Epithelial cell of proximal tubule (primary cell): ENCODE measurements around the gene ATP1B2. TPM values are rescaled to one million over a fixed set of nuclear protein-coding genes. Genes with fewer than 3 reads are reported as not detected.

Experiments used
- DNase-seq: peaks from one replicate; pipeline ENCODE4 v3.0.0-alpha.2; 2011; ENCODE audit warnings: low read depth
- H3K4me3 ChIP-seq: 2 replicates; pipeline ENCODE4 v1.5.1; 2011; ENCODE audit warnings: low read depth, mild to moderate bottlenecking, low read length
- total RNA-seq: library from RNA; depleted of rRNA; stranded (reverse); fragments of >200 nt; gene quantifications from 2 replicates; pipeline ENCODE4 v1.2.3, GENCODE V29; 2015
- TF ChIP-seq, protein P1 (sequence below): conservative IDR thresholded peaks from 2 replicates; pipeline ENCODE4 v1.5.1; 2012; ENCODE audit warnings: low read depth, mild to moderate bottlenecking, low read length

The ATP1B2 gene
- total RNA-seq, 1 donor from 2014 or later, result not detected

DNA sequence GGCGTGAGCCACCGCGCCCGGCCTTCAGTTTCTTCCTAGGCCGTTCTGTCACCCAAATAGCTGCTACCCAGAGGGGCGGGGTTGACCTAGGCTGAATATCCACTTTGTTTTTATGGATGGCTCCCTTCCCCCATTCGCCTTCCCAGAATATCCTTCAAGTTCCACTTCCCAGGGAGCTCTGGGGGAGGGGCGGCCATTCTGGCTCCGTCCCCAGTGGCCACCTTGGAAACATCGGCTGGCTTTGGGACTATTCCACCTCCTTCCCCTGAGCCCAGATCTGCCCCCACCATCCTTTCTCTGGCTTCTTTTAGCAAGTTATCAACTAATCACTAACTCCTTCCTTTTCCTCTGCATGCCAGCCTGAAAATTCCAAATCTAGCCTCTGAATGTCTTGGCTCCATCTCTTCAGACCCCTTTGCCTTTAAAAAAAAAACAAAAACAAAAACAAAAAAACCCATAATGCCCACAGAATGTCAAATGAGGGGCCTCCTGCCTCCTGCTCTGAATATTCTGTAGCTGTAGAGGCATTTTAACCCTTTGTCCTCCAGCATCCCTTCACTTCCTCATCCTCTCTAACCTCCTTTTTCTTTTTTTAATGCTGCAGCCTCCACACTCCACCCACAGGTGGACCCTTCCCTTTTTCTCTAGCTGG, 6.4 kb downstream of the ATP1B2 start:
- TF ChIP-seq, protein P1, sequence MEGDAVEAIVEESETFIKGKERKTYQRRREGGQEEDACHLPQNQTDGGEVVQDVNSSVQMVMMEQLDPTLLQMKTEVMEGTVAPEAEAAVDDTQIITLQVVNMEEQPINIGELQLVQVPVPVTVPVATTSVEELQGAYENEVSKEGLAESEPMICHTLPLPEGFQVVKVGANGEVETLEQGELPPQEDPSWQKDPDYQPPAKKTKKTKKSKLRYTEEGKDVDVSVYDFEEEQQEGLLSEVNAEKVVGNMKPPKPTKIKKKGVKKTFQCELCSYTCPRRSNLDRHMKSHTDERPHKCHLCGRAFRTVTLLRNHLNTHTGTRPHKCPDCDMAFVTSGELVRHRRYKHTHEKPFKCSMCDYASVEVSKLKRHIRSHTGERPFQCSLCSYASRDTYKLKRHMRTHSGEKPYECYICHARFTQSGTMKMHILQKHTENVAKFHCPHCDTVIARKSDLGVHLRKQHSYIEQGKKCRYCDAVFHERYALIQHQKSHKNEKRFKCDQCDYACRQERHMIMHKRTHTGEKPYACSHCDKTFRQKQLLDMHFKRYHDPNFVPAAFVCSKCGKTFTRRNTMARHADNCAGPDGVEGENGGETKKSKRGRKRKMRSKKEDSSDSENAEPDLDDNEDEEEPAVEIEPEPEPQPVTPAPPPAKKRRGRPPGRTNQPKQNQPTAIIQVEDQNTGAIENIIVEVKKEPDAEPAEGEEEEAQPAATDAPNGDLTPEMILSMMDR, result no peak
- no peak for DNase-seq

DNA sequence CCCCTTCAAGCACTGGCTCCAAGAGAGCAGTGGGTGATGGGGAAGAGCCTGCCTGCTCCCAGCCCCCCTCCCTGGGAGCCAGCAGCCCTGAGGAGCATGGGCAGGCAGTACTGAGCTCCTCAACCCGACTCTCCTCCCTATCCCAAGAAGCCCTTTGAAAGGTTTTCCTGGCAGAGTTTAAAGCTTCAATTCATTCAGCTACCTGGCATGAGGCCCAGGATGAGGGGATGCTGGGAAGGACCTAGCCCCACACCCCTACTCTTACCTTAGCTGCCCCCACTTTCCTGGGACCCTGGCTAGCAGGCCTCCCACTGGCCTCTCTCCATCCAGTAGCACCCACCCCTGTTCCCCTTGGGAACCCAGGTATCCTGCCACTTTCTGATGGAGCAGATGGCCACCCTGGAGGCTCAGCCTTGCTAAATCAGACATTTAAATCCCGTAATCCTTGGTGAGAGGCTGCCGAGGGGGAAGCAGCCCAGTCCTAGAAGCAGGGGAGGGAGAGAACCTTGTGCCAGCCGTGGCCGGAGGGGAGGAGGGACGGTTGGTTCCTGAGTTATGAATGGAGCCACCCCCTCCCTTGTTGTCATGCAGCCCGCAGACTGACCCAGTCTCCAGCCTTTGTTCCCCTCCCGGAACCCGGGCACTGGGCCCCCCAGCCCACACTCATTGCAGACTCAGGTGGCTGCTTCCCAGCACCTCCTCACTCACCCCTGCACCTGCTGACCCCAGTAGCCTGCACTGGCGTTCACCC, 17.1 kb downstream of the ATP1B2 start:
- no peak overlapping the region for H3K4me3 ChIP-seq
- no peak for DNase-seq
- TF ChIP-seq, protein P1, result no peak

More for the DNA sequence above, 6.4 kb downstream of the ATP1B2 start:
- H3K4me3 ChIP-seq, result no peak overlapping the region

DNA sequence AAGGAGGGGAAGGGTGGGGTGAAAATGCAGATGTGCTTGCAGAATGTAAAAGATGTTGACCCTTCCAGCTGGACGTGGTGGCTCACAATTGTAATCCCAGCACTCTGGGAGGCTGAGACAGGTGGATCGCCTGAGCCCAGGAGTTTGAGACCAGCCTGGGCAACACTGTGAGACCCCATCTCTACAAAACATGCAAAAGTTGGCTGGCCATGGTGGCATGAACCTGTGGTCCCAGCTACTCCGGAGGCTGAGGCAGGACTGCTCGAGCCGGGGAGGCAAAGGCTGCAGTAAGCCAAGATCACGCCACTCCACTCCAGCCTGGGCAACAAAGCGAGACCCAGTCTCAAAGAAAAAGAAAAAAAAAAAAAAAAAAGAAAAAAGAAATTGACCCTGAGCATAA, 17.8 kb downstream of the ATP1B2 start:
- TF ChIP-seq, protein P1, result no peak
- no peak overlapping the region for H3K4me3 ChIP-seq
- DNase-seq, result no peak

DNA sequence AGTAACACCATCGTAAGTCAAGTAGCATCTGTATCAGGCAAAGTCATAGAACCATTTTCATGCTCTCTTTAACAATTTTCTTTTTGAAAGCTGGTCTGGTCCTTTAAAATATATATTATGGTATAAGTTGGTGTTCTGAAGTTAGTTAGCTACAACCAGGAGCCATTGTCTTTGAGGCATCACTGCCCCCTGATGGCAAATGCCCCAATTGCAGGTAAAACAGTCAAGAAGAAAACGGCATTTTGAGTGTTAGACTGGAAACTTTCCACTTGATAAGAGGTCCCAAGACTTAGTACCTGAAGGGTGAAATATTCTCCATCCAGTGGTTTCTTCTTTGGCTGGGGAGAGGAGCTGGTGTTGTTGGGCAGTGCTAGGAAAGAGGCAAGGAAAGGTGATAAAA, 22.5 kb downstream of the ATP1B2 start:
- DNase-seq, result no peak
- no peak overlapping the region for H3K4me3 ChIP-seq
- TF ChIP-seq, protein P1, result peak; percentile 53

DNA sequence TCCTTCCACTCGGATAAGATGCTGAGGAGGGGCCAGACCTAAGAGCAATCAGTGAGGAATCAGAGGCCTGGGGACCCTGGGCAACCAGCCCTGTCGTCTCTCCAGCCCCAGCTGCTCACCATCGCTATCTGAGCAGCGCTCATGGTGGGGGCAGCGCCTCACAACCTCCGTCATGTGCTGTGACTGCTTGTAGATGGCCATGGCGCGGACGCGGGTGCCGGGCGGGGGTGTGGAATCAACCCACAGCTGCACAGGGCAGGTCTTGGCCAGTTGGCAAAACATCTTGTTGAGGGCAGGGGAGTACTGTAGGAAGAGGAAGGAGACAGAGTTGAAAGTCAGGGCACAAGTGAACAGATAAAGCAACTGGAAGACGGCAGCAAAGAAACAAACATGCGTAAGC, 24.2 kb downstream of the ATP1B2 start:
- H3K4me3 ChIP-seq, result no peak overlapping the region
- TF ChIP-seq, protein P1, result no peak
- no peak for DNase-seq

DNA sequence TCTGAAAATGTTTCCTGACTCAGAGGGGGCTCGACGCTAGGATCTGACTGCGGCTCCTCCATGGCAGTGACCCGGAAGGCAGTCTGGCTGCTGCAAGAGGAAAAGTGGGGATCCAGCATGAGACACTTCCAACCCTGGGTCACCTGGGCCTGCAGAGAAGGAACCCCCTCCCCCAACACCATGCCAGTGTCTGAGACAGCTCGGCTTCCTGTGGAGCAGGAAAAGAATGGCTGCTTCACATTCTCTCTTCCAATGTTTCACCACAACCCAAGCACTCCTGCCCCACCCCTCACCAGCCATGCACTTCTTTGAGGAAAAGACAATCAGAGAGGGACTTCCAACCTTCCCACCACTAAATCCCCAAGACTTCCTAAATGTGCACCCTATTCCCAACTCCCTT, 25.8 kb downstream of the ATP1B2 start:
- TF ChIP-seq, protein P1, result no peak
- H3K4me3 ChIP-seq, result no peak overlapping the region
- DNase-seq, result no peak
